ENCODE data around the gene PLXDC1.

DNA sequence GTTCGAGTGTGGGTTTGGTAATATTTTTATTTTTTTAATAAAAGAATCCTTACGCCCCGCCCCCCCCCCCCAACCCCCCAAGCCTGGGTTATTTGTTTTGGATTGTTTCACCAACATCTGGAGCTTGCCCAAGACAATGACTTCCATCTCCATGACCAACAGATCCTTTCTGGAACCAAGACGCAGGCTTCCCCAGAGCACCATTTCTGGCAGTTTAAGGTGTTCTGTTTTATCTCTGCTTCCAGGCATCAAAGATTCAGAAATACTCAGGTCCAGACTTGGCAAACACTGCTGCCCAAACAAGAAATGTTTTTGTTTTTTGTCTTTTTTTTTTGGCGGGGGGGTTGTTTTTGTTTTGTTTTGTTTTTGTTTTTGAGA, 56.1 kb downstream of the PLXDC1 start:
- TF ChIP-seq, protein P1, sequence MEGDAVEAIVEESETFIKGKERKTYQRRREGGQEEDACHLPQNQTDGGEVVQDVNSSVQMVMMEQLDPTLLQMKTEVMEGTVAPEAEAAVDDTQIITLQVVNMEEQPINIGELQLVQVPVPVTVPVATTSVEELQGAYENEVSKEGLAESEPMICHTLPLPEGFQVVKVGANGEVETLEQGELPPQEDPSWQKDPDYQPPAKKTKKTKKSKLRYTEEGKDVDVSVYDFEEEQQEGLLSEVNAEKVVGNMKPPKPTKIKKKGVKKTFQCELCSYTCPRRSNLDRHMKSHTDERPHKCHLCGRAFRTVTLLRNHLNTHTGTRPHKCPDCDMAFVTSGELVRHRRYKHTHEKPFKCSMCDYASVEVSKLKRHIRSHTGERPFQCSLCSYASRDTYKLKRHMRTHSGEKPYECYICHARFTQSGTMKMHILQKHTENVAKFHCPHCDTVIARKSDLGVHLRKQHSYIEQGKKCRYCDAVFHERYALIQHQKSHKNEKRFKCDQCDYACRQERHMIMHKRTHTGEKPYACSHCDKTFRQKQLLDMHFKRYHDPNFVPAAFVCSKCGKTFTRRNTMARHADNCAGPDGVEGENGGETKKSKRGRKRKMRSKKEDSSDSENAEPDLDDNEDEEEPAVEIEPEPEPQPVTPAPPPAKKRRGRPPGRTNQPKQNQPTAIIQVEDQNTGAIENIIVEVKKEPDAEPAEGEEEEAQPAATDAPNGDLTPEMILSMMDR (IDR thresholded peaks at IDR 0.05), result no peak
- no peak for TF ChIP-seq ZFX (IDR thresholded peaks at IDR 0.05; ENCODE audit: borderline replicate concordance)
